ENCODE data around the gene SNX9.

- TF ChIP-seq EP300 (IDR thresholded peaks at IDR 0.05; ENCODE audit: borderline replicate concordance in 1 of 2, low read depth in 2 of 2, low read length in 2 of 2) = no peak
- no peak for TF ChIP-seq CTCF (IDR thresholded peaks at IDR 0.05; ENCODE audit: control extremely low read depth in 1 of 3, insufficient read depth in 1 of 3, low read depth in 1 of 3, low read length in 3 of 3)
- no peak for TF ChIP-seq NANOG (IDR thresholded peaks at IDR 0.05; ENCODE audit: insufficient read depth, low read depth, low read length, poor library complexity, severe bottlenecking)
- TF ChIP-seq MAX (IDR thresholded peaks at IDR 0.05) = no peak
- TF ChIP-seq YY1 (IDR thresholded peaks at IDR 0.05; ENCODE audit: low read depth, low read length) = no peak
- no peak for TF ChIP-seq POLR2A (IDR thresholded peaks at IDR 0.05; ENCODE audit: control extremely low read depth in 1 of 2, low read depth in 2 of 2, low read length in 2 of 2)
- no peak for TF ChIP-seq SIRT6 (IDR thresholded peaks at IDR 0.05; ENCODE audit: low read length)
- TF ChIP-seq SP2 (IDR thresholded peaks at IDR 0.05; ENCODE audit: low read length) = no peak
- TF ChIP-seq GTF2F1 (IDR thresholded peaks at IDR 0.05; ENCODE audit: borderline replicate concordance, low read depth, low read length) = no peak
- TF ChIP-seq GABPA (IDR thresholded peaks at IDR 0.05; ENCODE audit: borderline replicate concordance, insufficient read depth, low read length) = no peak
- no peak for TF ChIP-seq JUND (IDR thresholded peaks at IDR 0.05; ENCODE audit: low read length)
- no peak for TF ChIP-seq USF2 (IDR thresholded peaks at IDR 0.05; ENCODE audit: low read length)
- no peak for TF ChIP-seq EZH2 (IDR thresholded peaks at IDR 0.05; ENCODE audit: low read depth, low read length, severe bottlenecking)
- no peak for TF ChIP-seq SIN3A (conservative IDR thresholded peaks at IDR 0.05 in 1 of 2, IDR thresholded peaks at IDR 0.05 in 1 of 2; ENCODE audit: low read depth in 1 of 2, low read length in 2 of 2)
These were observed 144.4 kb downstream of the SNX9 start for GRCh38 chr6:157967486-157967885.

Data from H1 (cell line).